Measurements from ENCODE around the gene NPRL2.
"Not testable (repeated sequence)": the region's sequence is repeated elsewhere in the genome, so short reads cannot be mapped to it uniquely, and the experiment has no call there.

NPRL2 gene

DNA sequence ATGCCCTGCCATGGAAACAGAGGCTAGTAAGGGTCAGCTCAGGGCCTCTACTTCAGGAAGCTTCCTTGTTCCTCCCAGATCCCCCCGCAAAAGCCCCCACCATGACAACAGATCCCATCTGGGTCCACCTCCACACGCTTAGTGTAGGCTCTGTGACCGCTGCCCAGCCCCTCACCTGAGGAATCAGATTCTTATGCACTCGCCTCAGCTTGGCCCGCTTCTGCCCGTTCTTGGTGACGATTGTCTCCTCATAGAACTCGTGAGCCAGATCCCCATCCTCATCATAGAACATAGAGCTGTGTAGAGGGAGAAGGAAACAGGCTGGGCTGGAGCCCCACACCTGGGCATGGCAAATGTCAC lies 24.4 kb downstream of the NPRL2 start:
- no peak for DNase-seq

DNA sequence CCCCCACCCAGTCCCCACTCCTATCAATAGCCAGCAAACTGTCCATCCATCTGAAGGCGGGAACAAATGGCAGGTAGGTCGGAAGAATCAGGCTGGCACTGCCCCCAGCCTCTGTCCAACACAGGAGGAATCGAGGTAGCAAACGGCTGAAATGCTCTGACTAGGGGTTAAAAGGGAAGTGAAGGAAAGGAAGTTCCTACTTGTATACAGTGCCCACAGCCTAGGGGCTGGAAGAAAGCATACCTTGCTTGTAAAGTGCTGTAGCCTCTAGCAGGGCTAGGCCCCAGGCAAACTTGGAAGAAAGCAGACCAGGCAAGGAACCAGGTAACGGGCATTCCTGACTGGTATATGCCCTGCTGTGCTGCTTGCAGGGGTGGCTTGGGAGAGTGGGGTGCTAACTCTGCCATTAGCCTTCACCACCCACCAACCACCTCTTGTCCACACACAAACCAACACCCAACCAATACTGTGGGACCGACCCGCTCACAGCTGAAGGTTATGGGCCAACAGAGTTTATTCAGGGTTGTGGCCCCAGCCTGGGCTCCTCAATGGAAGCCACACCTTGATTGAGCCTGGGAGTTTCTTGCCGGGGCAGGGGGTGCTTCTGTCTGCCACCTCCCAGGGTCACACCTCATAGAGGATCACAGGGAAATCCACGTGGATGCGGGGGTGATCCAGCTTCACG lies 24.9 kb downstream of the NPRL2 start:
- no peak for DNase-seq

GRCh38 chr3:50325113-50325480 lies 25.5 kb downstream of the NPRL2 start:
- no peak for DNase-seq

GRCh38 chr3:50324351-50325112 lies 26.0 kb downstream of the NPRL2 start:
- DNase-seq: no peak

DNA sequence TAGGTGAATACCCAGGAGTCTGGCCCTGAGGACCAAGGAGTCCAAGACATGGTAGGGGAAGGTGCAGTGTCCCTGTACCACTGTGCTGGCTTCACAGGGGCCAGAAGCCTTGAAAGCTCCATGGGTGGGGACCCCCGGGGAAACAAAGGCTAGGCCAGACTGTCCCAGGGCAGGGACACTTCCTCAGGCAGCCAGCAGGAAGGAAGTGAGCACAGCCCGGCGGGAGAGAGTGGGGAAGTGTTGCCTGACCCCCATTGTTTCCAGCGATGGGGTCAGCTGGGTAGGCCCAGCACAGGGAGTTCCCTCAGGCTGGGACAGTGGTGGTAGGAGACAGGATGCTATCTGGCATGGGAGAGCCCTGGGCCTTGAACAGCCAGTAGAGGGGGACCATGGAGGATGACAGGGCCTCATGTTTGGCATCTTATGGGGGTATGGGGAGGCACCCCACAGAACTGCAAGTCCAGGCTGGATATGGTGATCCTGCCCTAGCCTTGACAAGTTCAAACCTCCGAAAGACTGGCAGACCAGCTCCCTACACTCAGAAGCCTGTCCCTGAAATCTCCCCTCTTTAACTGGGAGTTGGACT lies 26.9 kb downstream of the NPRL2 start:
- no peak for DNase-seq

- DNase-seq: no peak
These were observed 27.4 kb downstream of the NPRL2 start for GRCh38 chr3:50323092-50323600.

- DNase-seq: no peak
These were observed 28.0 kb downstream of the NPRL2 start, which contains the start of gene HYAL2 for GRCh38 chr3:50322386-50323091. HYAL2 (minus strand) TSS chr3:50322745; CDS start chr3:50320489, 2,256 bp downstream.

GRCh38 chr3:50322115-50322385 lies 28.5 kb downstream of the NPRL2 start:
- DNase-seq: no peak

- peak; percentile 94 for DNase-seq
These were observed 29.1 kb downstream of the NPRL2 start for GRCh38 chr3:50321336-50322114.

DNA sequence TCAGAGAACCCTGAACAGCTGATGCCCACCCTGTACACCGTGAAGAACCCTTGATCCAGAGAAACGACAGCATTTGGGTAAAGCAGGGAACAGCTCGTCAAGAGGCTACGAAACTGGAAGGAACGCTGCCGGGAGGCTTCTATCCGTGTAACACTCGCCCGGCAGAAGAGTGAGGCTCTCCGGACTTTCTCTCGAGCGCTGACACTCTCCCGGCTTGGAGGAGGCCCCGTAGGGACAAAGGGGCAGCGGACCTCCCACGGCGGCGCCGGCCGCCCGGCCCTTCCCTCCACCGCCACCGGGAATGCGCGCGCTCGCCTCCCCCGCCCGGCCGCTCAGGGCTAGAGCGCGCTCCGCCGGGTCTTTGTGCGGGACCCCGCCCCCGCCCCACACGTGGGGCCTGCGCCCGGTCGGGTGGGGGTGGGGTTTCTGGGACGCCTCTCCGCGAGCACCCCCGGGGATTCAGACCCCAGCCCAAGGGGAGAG lies 29.7 kb downstream of the NPRL2 start:
- DNase-seq: peak; percentile 71

GRCh38 chr3:50319894-50320625 lies 30.5 kb downstream of the NPRL2 start:
- DNase-seq: no peak

GRCh38 chr3:50319181-50319893 lies 31.2 kb downstream of the NPRL2 start:
- DNase-seq: no peak

GRCh38 chr3:50318615-50319014 lies 32.0 kb downstream of the NPRL2 start:
- DNase-seq: no peak

GRCh38 chr3:50318163-50318562 lies 32.4 kb downstream of the NPRL2 start:
- no peak for DNase-seq

- DNase-seq: no peak
These were observed 33.3 kb downstream of the NPRL2 start for GRCh38 chr3:50317300-50317699.

- no peak for DNase-seq
These were observed 33.8 kb downstream of the NPRL2 start for GRCh38 chr3:50316657-50317242.

DNA sequence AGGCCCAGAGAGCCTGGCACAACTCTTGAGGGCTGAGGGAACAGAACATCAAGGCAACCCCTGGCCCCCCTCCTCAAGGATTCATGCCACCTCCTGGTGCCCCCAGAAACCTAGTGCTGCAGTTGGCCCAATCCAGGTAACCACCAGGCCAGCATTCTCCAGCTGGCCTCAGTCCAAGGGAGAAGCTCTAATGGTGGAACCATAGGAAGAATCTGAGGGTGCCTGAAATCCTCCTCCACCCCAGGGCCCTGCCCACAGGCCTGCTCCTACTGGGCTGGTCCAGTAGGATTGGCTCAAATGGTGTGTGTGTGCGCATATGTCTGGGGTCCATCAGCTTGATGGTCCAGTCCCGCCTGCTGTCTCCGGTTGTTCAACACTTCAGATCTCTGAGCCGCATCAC lies 35.8 kb downstream of the NPRL2 start:
- DNase-seq: no peak

DNA sequence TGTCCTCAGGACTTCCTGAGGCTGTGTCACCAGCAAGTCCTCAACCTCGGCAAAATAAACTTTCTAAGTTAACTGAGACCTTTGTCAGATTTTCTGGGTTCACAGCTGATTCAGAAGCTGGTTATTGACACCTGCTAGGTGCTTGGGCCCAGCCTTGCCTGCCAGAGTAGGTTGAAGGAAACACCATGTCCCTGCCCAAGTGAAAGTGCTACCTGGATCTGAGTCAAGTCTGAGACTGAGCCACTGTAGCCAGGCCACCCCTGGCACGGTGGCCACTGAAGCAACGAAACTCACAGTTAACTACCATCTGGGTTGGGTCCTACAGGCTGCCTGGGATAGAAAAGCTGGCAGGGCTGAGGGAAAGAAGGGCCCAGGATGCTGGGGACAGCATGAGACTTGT lies 36.2 kb downstream of the NPRL2 start:
- DNase-seq: no peak

- not testable (repeated sequence) for DNase-seq
These were observed 38.5 kb downstream of the NPRL2 start for GRCh38 chr3:50312041-50312440.

GRCh38 chr3:50304601-50305000 lies 46.0 kb downstream of the NPRL2 start:
- DNase-seq: no peak
